GM18951 (cell line): ENCODE data around the gene NRBP1.
A peak's percentile ranks its signal among the peaks of the same experiment; 100 is the strongest.

Experiments
- POLR2A ChIP-seq: IDR thresholded peaks from 4 replicates; pipeline ENCODE4 v1.6.1; 2011; ENCODE audit warnings: mild to moderate bottlenecking; ENCODE audit not compliant: insufficient read length, insufficient read depth; ENCODE audit errors: extremely low read depth
- in situ Hi-C: fragments of 300-500 bp; cut with MboI; formaldehyde crosslinking; loops from one replicate; pipeline ENCODE4 v1.12.0; 2022; ENCODE audit warnings: low sequenced_read_pairs, mixed read lengths, inconsistent platforms; ENCODE audit not compliant: unreplicated experiment

NRBP1 gene

GRCh38 chr2:27489498-27490397 lies 61.3 kb downstream of the NRBP1 start, which contains the start of gene IFT172:
Gene IFT172, minus strand, starts transcription at chr2:27489743. Its CDS starts 90 bp downstream, at chr2:27489653.
- in situ Hi-C loops: no loop called here
- peak; percentile 63 for TF ChIP-seq POLR2A
